Lower lobe of right lung (tissue), 2 donors: ENCODE measurements around the gene COMP. TPM values are rescaled to one million over a fixed set of nuclear protein-coding genes. Genes with fewer than 3 reads are reported as not detected.

Experiments used
- ATAC-seq, 2 donors: fragments of 200-7000 bp; cut with Tn5 transposase; one replicate each; pipeline ENCODE4 v1.9.1; 2020 to 2022; ENCODE audit warnings: mild to moderate bottlenecking in 2 of 2, moderate library complexity in 2 of 2
- DNase-seq: peaks from one replicate; pipeline ENCODE4 v3.0.0-alpha.2; 2020
- H3K27ac ChIP-seq: fragments of 200-600 bp; one replicate; pipeline ENCODE4 v1.8.0; 2022
- H3K27me3 ChIP-seq: fragments of 200-600 bp; one replicate; pipeline ENCODE4 v1.8.0; 2022; ENCODE audit warnings: low read depth
- H3K36me3 ChIP-seq: fragments of 200-600 bp; one replicate; pipeline ENCODE4 v1.8.0; 2022; ENCODE audit warnings: mild to moderate bottlenecking
- H3K4me1 ChIP-seq: fragments of 200-600 bp; one replicate; pipeline ENCODE4 v1.8.0; 2022
- H3K4me3 ChIP-seq: fragments of 200-600 bp; one replicate; pipeline ENCODE4 v1.8.0; 2022; ENCODE audit warnings: mild to moderate bottlenecking
- H3K9me3 ChIP-seq: fragments of 200-600 bp; one replicate; pipeline ENCODE4 v1.8.0; 2022
- intact Hi-C: fragments of 100-400 bp; cut with DNase I; formaldehyde crosslinking; loops from one replicate; pipeline ENCODE4 v1.11.0; 2022
- total RNA-seq: library from RNA; stranded (reverse); fragmentation: NEBNext Ultra II Directional; extraction: Animal tissue kit (Norgen Biotek cat#: 25700); gene quantifications from one replicate; pipeline ENCODE4 v1.2.1, GENCODE V29; 2021
- TF ChIP-seq, protein P1 (sequence below): fragments of 200-600 bp; IDR thresholded peaks from one replicate; pipeline ENCODE4 v1.8.0; 2022; ENCODE audit warnings: antibody characterized with exemption, mild to moderate bottlenecking
- donor health status: DM: no; HTN: yes; CAD: no; lungs with severe emphysema.

Gene COMP
- total RNA-seq, 1 donor from 2014 or later, result 2.3 TPM

DNA sequence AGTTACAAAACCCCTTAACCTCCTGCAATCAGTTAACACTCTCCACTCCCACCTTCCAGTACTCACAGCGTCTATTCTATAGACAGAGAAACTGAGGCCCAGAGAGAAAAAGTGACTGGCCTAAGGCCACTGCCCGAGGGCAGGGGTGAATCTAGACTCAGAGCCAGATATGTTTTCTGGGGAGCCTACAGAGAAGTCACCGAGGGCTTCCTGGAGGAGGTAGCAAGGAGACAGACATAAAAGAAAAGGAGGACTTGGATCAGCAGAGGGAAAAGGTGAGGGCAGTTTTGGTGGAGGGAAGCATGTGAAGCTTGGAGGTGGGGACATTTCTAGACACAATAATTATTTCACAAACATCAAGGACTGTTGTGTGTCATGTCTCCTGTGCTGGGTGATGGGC lies 1.6 kb upstream of the COMP start:
- Histone ChIP-seq H3K4me1 (peaks cover 36% of the 10 kb centered on the region), H3K9me3 (no peaks in the 10 kb centered on the region), H3K36me3 (no peaks in the 10 kb centered on the region), H3K27ac (no peak overlapping the region), H3K27me3 (peaks cover 90% of the 10 kb centered on the region), H3K4me3 (no peak overlapping the region)
- intact Hi-C loops, result no loop called here
- DNase-seq (no peak), ATAC-seq (no peak)
- TF ChIP-seq, protein P1, sequence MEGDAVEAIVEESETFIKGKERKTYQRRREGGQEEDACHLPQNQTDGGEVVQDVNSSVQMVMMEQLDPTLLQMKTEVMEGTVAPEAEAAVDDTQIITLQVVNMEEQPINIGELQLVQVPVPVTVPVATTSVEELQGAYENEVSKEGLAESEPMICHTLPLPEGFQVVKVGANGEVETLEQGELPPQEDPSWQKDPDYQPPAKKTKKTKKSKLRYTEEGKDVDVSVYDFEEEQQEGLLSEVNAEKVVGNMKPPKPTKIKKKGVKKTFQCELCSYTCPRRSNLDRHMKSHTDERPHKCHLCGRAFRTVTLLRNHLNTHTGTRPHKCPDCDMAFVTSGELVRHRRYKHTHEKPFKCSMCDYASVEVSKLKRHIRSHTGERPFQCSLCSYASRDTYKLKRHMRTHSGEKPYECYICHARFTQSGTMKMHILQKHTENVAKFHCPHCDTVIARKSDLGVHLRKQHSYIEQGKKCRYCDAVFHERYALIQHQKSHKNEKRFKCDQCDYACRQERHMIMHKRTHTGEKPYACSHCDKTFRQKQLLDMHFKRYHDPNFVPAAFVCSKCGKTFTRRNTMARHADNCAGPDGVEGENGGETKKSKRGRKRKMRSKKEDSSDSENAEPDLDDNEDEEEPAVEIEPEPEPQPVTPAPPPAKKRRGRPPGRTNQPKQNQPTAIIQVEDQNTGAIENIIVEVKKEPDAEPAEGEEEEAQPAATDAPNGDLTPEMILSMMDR, result no peak

DNA sequence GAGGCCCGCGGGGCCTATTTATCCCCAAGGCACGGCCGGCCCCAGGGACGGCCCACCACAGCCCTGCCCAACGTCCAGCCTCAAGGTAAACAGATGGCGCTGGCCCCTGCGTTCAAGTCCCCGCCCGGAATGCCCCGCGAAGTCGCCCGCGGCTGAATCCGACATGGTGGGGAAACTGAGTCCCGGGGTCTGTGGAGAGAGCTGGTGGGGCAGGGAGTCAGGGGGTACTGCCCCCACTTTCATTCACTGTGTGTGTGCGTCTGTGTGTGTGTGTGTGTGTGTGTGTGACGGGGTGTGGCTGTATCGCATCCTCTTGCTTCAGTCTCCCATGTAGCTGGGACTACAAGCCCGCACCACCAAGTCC lies 192 bp upstream of the COMP start:
- intact Hi-C loops, result no loop called here
- H3K9me3 ChIP-seq, result no peaks in the 10 kb centered on the region
- no peak overlapping the region for H3K4me3 ChIP-seq
- DNase-seq, result no peak
- peaks cover 93% of the 10 kb centered on the region for H3K27me3 ChIP-seq
- H3K4me1 ChIP-seq, result peaks cover 39% of the 10 kb centered on the region
- no peak overlapping the region for H3K27ac ChIP-seq
- H3K36me3 ChIP-seq, result no peaks in the 10 kb centered on the region
- TF ChIP-seq, protein P1, result no peak
- no peak for ATAC-seq

DNA sequence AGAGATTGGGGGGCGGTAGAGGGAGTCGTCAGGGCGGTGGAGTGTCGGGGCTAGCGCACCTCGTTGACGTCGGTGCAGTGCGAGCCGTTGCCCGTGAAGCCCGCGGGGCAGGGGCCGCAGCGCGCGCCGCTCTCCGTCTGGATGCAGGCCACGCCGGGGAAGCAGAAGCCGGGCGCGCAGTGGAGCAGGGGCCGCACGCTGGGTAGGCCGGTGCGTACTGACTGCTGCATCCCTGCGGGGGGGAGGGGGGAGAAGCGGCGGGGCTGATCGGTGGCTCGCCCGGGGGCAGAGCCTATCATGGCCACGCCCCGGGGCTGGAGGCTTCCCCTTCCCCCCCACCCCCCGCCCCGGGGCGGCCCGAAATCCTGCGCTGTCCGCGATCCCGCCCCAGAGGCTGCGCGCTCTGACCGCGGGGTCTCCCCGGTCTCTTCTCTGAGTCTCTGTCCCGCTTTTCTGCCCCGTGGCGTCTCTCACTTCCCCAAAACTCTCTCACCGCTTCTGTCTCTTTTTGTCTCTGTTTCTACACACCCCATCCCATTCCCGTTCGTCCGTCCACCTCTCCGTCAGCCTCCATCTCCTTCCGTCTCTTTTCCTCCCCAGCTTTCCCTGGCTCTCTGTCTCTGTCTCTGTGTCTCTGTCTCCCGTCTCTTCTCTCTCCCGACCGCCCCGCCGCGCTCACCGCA lies 1.1 kb downstream of the COMP start:
- TF ChIP-seq, protein P1, result no peak

DNA sequence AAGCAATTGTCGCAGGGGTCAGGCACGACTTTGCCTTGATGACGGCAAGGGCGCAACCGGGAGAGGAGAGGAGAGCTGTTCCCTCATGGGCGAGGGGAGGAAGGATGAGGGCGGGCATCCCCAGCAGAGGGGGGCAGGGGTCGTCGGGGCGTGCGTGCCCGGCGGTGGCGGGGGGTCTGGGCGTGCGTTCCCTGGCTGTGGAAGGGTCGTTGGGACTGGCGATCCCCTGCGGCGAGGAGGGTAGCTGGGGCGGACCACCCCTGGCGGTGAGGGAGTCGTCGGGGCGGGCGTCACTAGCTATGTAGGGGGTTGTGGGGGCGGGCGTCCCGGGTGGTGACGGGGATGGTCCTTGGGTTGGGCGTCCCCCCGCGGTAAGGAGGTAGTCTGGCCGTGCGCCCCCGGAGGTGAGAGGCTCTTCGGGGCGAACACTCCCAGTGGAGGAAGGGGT lies 1.7 kb downstream of the COMP start:
- Histone ChIP-seq H3K36me3 (no peaks in the 10 kb centered on the region), H3K27me3 (peaks cover 84% of the 10 kb centered on the region), H3K9me3 (no peaks in the 10 kb centered on the region), H3K27ac (no peak overlapping the region), H3K4me1 (peaks cover 48% of the 10 kb centered on the region), H3K4me3 (peak overlapping the region; percentile 39)
- DNase-seq (no peak), ATAC-seq (no peak)
- intact Hi-C loops, result no loop called here
- TF ChIP-seq, protein P1, result no peak

More for the DNA sequence above, 1.1 kb downstream of the COMP start:
- Histone ChIP-seq H3K27ac (no peak overlapping the region), H3K4me3 (peak overlapping the region; percentile 39), H3K4me1 (peaks cover 48% of the 10 kb centered on the region), H3K27me3 (peaks cover 90% of the 10 kb centered on the region), H3K9me3 (no peaks in the 10 kb centered on the region), H3K36me3 (no peaks in the 10 kb centered on the region)
- intact Hi-C loops, result no loop called here
- ATAC-seq (peak; percentile 14 to 21), DNase-seq (no peak)

DNA sequence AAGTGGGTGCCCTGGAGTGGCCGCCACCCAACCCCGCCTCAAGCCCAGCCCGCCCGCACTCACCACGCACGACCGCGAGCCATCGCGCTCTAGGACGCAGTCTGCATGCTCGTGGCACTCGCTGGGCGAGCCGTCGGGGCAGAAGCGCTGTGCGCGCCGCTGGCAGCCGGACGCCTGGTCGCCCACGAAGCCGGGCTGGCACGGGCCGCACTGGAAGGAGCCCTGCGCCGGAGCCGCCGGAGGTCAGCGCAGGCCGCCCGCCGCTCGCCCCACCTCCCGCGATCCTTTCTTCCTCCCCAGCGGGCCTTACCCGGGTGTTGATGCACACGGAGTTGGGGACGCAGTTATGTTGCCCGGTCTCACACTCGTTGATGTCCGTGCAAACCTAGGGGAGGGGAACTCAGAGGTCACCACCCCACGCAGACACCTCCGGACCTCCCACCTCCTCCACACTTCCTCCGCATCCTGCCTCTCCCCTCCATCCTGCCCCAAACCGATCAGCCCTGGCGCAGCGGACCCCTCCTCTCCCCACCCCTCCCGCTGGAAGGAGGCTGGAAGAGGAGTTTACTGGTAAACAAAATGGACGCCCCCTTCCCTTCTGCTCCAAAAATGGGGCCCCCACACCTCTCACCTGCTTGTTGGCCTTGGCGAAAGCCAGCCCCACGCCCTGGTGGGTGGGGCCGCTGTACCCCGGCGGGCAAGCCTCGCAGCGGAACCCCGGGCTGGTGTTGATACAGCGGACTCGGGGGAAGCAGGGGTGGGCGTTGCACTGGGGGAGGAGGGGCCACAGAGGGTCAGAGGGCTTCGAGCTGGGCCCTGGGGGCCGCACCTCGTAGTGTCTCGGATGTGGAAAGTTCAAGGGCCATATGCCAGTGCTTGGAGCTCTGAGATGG lies 2.3 kb downstream of the COMP start:
- ATAC-seq (no peak), DNase-seq (no peak)
- TF ChIP-seq, protein P1, result no peak
- Histone ChIP-seq H3K27me3 (peaks cover 82% of the 10 kb centered on the region), H3K9me3 (no peaks in the 10 kb centered on the region), H3K4me1 (peaks cover 48% of the 10 kb centered on the region), H3K27ac (no peak overlapping the region), H3K4me3 (no peak overlapping the region), H3K36me3 (no peaks in the 10 kb centered on the region)
- intact Hi-C loops, result no loop called here
